ENCODE results near the gene FREM2.

Gene FREM2

GRCh38 chr13:38758277-38758676, 71.4 kb downstream of the FREM2 start:
- DNase-seq (ENCODE audit: low read depth in 2 of 2): no peak

GRCh38 chr13:38759390-38759789, 72.5 kb downstream of the FREM2 start:
- no peak for DNase-seq (ENCODE audit: low read depth in 2 of 2)

- DNase-seq (ENCODE audit: low read depth in 2 of 2): no peak
These were observed 76.8 kb downstream of the FREM2 start for GRCh38 chr13:38763446-38764381.

- DNase-seq (ENCODE audit: low read depth in 2 of 2): no peak
These were observed 79.9 kb downstream of the FREM2 start for GRCh38 chr13:38766799-38767198.

GRCh38 chr13:38767506-38768265, 80.8 kb downstream of the FREM2 start:
- no peak for DNase-seq (ENCODE audit: low read depth in 2 of 2)

- DNase-seq (ENCODE audit: low read depth in 2 of 2): no peak
These were observed 82.6 kb downstream of the FREM2 start for GRCh38 chr13:38769526-38769925.

GRCh38 chr13:38775085-38775484, 88.2 kb downstream of the FREM2 start:
- no peak for DNase-seq (ENCODE audit: low read depth in 2 of 2)

- DNase-seq (ENCODE audit: low read depth in 2 of 2): no peak
These were observed 90.7 kb downstream of the FREM2 start for GRCh38 chr13:38777347-38778119.

GRCh38 chr13:38781539-38781938, 94.7 kb downstream of the FREM2 start:
- no peak for DNase-seq (ENCODE audit: low read depth in 2 of 2)

GRCh38 chr13:38784036-38784880, 97.4 kb downstream of the FREM2 start:
- DNase-seq (ENCODE audit: low read depth in 2 of 2): no peak

- no peak for DNase-seq (ENCODE audit: low read depth in 2 of 2)
These were observed 98.2 kb downstream of the FREM2 start for GRCh38 chr13:38785042-38785441.

GRCh38 chr13:38785490-38785889, 98.6 kb downstream of the FREM2 start:
- DNase-seq (ENCODE audit: low read depth in 2 of 2): no peak

- no peak for DNase-seq (ENCODE audit: low read depth in 2 of 2)
These were observed 100.7 kb downstream of the FREM2 start for GRCh38 chr13:38787550-38787949.

GRCh38 chr13:38796890-38797289, 110.0 kb downstream of the FREM2 start:
- DNase-seq (ENCODE audit: low read depth in 2 of 2): no peak

- DNase-seq (ENCODE audit: low read depth in 2 of 2): no peak
These were observed 116.7 kb downstream of the FREM2 start for GRCh38 chr13:38803531-38803930.

- DNase-seq (ENCODE audit: low read depth in 2 of 2): no peak
These were observed 117.2 kb downstream of the FREM2 start for GRCh38 chr13:38804061-38804460.

- DNase-seq (ENCODE audit: low read depth in 2 of 2): no peak
These were observed 117.7 kb downstream of the FREM2 start for GRCh38 chr13:38804536-38804935.

GRCh38 chr13:38814331-38814730, 127.5 kb downstream of the FREM2 start:
- no peak for DNase-seq (ENCODE audit: low read depth in 2 of 2)

GRCh38 chr13:38819053-38819452, 132.2 kb downstream of the FREM2 start:
- no peak for DNase-seq (ENCODE audit: low read depth in 2 of 2)

GRCh38 chr13:38819596-38819995, 132.7 kb downstream of the FREM2 start:
- DNase-seq (ENCODE audit: low read depth in 2 of 2): no peak

Data from stimulated activated CD4-positive, alpha-beta T cell treated with anti-CD3 and anti-CD28 coated beads, Interleukin-1b, Interleukin-23, amount 100 ng/mL, for 1 hour (primary cell).